Ammon's horn (tissue), 1 donor: Measurements from ENCODE around the gene FTL.
"Not testable (repeated sequence)": the region's sequence is repeated elsewhere in the genome, so short reads cannot be mapped to it uniquely, and the experiment has no call there.

Experiments
- DNase-seq: peaks from one replicate; pipeline ENCODE4 v3.0.0-alpha.2; 2016; ENCODE audit warnings: low spot score

FTL gene

GRCh38 chr19:48965040-48965805 is at the start of gene FTL:
Gene FTL (plus strand): TSS chr19:48965309. CDS start chr19:48965508, 199 bp downstream.
- DNase-seq, result peak; percentile 99

DNA sequence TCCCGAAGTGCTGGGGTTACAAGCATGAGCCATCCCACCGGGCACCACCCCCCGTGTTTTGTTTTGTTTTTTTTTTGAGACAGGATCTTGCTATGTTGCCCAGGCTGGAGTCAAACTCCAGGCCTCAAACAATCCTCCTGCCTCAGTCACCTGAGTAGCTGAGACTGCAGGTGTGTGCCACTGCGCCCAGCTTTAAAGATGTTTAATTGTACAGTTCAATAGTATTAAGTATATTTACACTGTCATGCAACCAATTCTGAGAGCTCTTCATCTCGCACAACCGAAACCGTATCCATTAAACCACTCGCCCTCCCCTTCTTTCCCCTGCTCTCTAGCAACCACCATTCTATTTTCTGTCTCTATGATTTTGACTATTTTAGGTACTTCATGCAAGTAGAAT is 49.4 kb upstream of the FTL start:
- DNase-seq, result no peak

- no peak for DNase-seq
Observed at GRCh38 chr19:48918071-48918470, 47.0 kb upstream of the FTL start.

GRCh38 chr19:48918801-48919247 is 46.3 kb upstream of the FTL start:
- no peak for DNase-seq

DNA sequence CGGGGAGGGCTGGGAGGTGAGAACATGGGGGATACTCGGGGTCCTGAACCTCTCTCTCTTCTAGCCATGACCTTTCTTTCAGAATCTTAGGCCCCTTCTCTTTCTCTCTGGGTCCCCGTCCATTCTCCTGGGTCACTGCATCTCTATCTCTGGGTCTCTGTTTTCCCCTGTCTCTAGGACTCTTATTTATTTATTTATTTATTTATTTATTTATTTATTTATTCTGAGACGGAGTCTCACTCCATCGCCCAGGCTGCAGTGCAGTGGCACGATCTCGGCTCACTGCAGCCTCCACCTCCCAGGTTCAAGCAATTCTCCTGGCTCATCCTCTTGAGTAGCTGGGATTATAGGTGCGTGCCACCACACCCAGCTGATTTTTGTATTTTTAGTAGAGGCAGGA is 45.8 kb upstream of the FTL start:
- DNase-seq, result not testable (repeated sequence)

DNA sequence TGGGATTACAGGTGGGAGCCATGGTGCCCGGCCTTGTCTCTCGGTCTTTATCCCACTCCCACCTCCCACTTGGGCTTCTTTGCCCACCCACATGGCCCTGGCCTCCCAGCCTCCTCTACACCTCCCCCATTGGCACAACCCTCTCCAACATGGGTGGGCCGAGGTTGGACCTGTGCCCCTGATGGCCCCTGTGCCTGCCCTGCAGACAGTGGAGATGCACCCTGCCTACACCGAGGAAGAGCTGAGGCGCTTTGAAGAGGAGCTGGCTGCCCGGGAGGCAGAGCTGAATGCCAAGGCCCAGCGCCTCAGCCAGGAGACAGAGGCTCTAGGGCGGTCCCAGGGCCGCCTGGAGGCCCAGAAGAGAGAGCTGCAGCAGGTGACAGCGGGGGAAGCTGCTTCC is 44.2 kb upstream of the FTL start:
- no peak for DNase-seq

DNA sequence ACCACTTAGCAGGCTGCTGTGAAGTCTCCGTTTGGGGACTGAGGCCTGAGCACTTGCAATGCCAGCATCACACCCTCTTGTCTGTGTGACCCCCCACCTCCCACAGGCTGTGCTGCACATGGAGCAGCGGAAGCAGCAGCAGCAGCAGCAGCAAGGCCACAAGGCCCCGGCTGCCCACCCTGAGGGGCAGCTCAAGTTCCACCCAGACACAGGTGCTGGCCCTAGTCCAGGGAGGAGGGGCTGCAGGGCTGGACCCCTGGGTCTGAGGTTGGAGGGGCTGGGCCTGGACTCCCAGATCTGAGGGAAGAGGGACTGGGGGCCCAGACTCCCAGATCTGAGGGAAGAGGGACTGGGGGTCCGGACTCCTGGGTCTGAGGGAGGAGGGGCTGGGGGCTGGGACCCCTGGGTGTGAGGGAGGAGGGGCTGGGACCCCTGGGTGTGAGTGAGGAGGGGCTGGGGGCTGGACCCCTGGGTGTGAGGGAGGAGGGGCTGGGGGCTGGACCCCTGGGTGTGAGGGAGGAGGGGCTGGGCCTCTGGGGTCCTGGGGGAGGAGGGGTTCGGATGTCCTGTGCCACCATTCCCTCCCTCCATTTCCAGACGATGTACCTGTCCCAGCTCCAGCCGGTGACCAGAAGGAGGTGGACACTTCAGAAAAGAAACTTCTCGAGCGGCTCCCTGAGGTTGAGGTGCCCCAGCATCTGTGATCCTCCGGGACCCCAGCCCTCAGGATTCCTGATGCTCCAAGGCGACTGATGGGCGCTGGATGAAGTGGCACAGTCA is 43.2 kb upstream of the FTL start:
- DNase-seq, result no peak

DNA sequence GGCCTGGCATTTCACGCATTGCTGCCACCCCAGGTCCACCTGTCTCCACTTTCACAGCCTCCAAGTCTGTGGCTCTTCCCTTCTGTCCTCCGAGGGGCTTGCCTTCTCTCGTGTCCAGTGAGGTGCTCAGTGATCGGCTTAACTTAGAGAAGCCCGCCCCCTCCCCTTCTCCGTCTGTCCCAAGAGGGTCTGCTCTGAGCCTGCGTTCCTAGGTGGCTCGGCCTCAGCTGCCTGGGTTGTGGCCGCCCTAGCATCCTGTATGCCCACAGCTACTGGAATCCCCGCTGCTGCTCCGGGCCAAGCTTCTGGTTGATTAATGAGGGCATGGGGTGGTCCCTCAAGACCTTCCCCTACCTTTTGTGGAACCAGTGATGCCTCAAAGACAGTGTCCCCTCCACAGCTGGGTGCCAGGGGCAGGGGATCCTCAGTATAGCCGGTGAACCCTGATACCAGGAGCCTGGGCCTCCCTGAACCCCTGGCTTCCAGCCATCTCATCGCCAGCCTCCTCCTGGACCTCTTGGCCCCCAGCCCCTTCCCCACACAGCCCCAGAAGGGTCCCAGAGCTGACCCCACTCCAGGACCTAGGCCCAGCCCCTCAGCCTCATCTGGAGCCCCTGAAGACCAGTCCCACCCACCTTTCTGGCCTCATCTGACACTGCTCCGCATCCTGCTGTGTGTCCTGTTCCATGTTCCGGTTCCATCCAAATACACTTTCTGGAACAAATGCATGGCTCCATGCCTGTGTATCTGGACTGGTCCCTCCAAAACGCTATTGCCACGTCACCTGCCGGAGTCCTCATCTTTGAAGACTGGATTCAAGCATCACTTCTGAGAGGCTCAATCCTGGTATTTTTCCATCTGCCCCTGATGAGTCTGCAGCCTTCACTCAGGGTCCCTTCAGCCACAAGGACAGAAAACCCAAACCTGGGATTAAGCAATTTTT is 42.3 kb upstream of the FTL start:
- no peak for DNase-seq

GRCh38 chr19:48925240-48925843 is 39.8 kb upstream of the FTL start:
- DNase-seq, result no peak

GRCh38 chr19:48925890-48926289 is 39.2 kb upstream of the FTL start:
- not testable (repeated sequence) for DNase-seq

DNA sequence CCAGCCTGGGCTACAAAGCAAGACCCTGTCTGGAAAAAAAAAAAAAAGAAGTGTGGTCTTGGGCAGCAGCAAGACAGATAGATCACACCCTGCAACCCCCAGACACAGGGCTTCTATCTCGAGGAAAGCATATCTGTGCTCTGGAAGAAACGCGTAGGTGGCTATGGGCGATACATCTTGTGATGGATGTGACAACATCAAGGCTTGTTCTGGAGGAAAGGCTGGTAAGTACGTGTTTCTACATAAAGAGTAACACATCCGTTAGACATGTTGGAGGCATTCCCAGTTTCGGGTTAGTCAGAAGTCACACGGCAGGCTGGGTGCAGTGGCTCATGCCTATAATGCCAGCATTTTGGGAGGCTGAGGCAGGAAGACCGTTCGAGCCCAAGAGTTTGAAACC is 38.2 kb upstream of the FTL start:
- DNase-seq, result peak; percentile 79

GRCh38 chr19:48927692-48928091 is 37.4 kb upstream of the FTL start:
- not testable (repeated sequence) for DNase-seq

- DNase-seq, result no peak
Observed at GRCh38 chr19:48928164-48929025, 36.7 kb upstream of the FTL start.

- peak; percentile 69 for DNase-seq
Observed at GRCh38 chr19:48933382-48933932, 31.7 kb upstream of the FTL start, which contains the start of gene DHDH. Gene DHDH (plus strand): TSS chr19:48933699. CDS start chr19:48933722, 23 bp downstream.

DNA sequence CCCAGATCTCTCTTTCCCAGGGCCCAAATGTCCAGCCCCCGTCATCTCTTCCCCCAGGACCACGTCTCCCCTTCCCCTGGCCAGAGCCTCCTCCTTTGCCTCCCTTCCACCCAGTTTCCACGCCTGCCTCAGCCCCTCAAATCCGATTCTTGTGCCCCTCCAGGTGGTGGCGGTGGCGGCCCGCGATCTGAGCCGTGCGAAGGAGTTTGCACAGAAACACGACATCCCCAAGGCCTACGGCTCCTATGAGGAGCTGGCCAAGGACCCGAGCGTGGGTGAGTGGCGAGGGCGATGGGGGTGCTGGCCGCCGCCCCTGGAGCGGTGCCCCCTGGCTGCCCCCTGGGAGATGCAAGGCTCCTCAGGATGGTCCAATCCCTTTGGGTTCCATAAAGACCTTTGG is 30.3 kb upstream of the FTL start:
- no peak for DNase-seq

DNA sequence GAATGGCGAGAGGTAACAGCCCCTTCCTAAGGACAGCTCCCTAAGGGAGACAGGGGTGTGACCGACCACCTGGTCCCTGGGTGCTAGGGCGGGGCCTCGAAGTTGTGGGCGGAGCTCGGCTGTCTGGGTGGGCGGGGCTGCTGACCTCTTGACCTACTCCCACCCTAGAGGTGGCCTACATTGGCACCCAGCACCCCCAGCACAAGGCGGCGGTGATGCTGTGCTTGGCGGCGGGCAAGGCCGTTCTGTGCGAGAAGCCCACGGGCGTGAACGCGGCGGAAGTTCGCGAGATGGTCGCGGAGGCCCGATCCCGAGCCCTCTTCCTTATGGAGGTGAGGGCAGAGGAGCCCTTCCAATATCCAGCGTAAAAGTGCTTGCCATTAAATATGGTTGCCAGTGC is 29.2 kb upstream of the FTL start:
- no peak for DNase-seq

- no peak for DNase-seq
Observed at GRCh38 chr19:48938256-48938655, 26.9 kb upstream of the FTL start.

- no peak for DNase-seq
Observed at GRCh38 chr19:48940902-48941301, 24.2 kb upstream of the FTL start.

GRCh38 chr19:48943081-48943480 is 22.0 kb upstream of the FTL start:
- no peak for DNase-seq

- DNase-seq, result no peak
Observed at GRCh38 chr19:48945415-48945814, 19.7 kb upstream of the FTL start.
